ENCODE results near the gene NAA10. TPM values are rescaled to one million over a fixed set of nuclear protein-coding genes. Genes with fewer than 3 reads are reported as not detected.

Gene NAA10
- total and polyA plus RNA-seq, 11 donors, result 52.5 to 221 (median 91.5) TPM

GRCh38 chrX:153952373-153953026, 17.7 kb upstream of the NAA10 start:
- peaks cover 0 to 87% (median 63%) of the 10 kb centered on the region in 9 donors for H3K36me3 ChIP-seq

DNA sequence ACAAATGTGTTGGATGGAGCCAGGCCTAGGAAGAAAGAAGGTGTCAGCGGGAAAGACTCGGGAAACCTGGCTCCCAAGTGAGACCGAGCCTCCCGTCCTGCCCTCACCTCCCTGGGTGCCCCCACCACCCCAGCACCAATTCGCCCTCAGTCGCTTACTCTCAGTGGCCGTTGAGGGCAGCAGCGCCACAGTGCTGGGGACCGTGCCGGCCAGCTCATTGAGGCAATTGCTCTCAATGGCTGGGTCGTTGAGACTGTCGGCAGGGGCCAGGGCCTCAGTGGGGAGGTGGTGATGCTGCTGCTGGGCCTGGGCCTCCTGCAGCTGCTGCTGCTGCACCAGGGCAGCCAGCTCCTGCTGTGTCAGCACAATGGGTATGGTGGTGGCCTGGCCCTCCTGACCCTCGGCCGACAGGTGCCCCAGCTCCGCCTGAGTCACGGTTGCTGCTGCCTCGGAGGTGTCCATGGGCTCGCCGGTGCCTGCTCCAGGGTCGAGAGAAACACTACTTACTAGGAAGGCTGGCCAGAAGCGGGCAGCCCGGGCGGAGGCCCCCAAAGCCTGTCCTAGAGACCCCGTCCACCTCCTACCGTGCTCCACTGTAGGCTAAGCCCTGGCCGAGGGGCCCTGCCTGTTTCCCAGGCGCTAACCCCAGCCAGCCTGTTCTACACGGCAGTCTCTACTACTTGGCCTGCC, 17.0 kb upstream of the NAA10 start:
- H3K9me3 ChIP-seq, result no peaks in the 10 kb centered on the region
- H3K4me3 ChIP-seq, result no peak overlapping the region
- no peak for TF ChIP-seq CTCF (IDR thresholded peaks at IDR 0.05)
- no peak for TF ChIP-seq POLR2A (IDR thresholded peaks at IDR 0.05)
- H3K36me3 ChIP-seq, result peaks cover 0 to 80% (median 57%) of the 10 kb centered on the region in 9 donors
- H3K27ac ChIP-seq, result peak overlapping the region in 1 of 12 donors; percentile 86
- ATAC-seq (no peak), DNase-seq (no peak)
- peaks cover 0 to 40% (median 9%) of the 10 kb centered on the region in 12 donors for H3K4me1 ChIP-seq
- intact Hi-C loops (cut with DNase I), result loop anchor here in 9 of 10 donors (2.0 to 10.0 kb wide), 4 partner anchors 187 to 993 kb away; partner anchors contain the start of gene PLXNB3 (in 8 of the 9)
- no peaks in the 10 kb centered on the region for H3K27me3 ChIP-seq
- WGBS, 4 donors, result 92 to 95% (median 93%) methylated on average over 15 to 28 of the region's 28 CpGs

More at GRCh38 chrX:153952373-153953026, 17.7 kb upstream of the NAA10 start:
- intact Hi-C loops (cut with DNase I), result loop anchor here in 9 of 10 donors (1.0 to 10.0 kb wide), 5 partner anchors 188 to 994 kb away; partner anchors contain the start of gene PLXNB3 (in 9 of the 9)
- DNase-seq (no peak), ATAC-seq (no peak)
- WGBS, 4 donors, result 89 to 94% (median 89%) methylated on average over 30 to 32 of the region's 32 CpGs
- no peak overlapping the region for H3K4me3 ChIP-seq
- no peak for TF ChIP-seq POLR2A (IDR thresholded peaks at IDR 0.05)
- TF ChIP-seq CTCF (IDR thresholded peaks at IDR 0.05), result no peak
- H3K27ac ChIP-seq, result peak overlapping the region in 6 of 12 donors; percentile 32 to 86 (median 48)
- peaks cover 0 to 33% (median 8%) of the 10 kb centered on the region in 12 donors for H3K4me1 ChIP-seq
- H3K9me3 ChIP-seq, result no peaks in the 10 kb centered on the region
- H3K27me3 ChIP-seq, result no peaks in the 10 kb centered on the region

DNA sequence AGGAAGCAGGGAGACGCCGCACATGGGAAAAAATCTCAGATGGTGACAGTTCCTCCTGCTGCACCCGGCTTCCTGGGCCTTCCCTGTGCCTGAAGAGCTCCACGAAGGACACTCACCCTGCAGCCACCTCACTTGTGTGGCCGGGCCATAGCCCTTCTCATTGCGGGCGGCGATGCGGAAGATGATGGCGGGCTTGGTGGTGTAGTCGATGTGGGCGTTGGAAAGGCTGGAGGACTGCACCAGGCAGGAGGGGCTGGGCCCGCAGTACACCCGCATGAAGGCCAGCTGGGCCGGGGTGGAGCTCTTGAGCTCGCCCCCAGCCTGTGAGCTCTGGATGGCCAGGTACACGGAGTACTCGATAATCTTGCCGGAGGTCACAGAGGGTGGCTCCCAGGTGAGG, 15.3 kb upstream of the NAA10 start:
- DNase-seq, result no peak
- Histone ChIP-seq H3K4me1 (peaks cover 0 to 40% (median 9%) of the 10 kb centered on the region in 12 donors), H3K4me3 (no peak overlapping the region), H3K9me3 (no peaks in the 10 kb centered on the region), H3K36me3 (peaks cover 0 to 63% (median 49%) of the 10 kb centered on the region in 9 donors), H3K27ac (peak overlapping the region in 5 of 12 donors; percentile 66 to 86 (median 72)), H3K27me3 (peaks cover 0 to under 1% (median 0%) of the 10 kb centered on the region in 9 donors)
- TF ChIP-seq POLR2A (IDR thresholded peaks at IDR 0.05) (no peak), CTCF (IDR thresholded peaks at IDR 0.05) (no peak)
- WGBS, 4 donors, result 82 to 93% (median 88%) methylated on average over 19 of the region's 19 CpGs
- ATAC-seq, result no peak
- intact Hi-C loops (cut with DNase I), result loop anchor here in 6 of 10 donors (5.0 to 10.0 kb wide), 2 partner anchors 188 to 415 kb away; partner anchors contain the start of gene PLXNB3 (in 5 of the 6)

Measured in heart left ventricle (tissue), 16 donors.